Muscle of leg (tissue), 11 donors: ENCODE measurements around the gene PPFIBP1. TPM values are rescaled to one million over a fixed set of nuclear protein-coding genes. Genes with fewer than 3 reads are reported as not detected.
A peak's percentile ranks its signal among the peaks of the same experiment; 100 is the strongest.
"Not testable (repeated sequence)": the region's sequence is repeated elsewhere in the genome, so short reads cannot be mapped to it uniquely, and the experiment has no call there.

Experiments
- DNase-seq: peaks from one replicate; pipeline ENCODE4 v3.0.0; 2013
- H3K27ac ChIP-seq: one replicate; pipeline ENCODE4 v1.5.1; 2013; ENCODE audit warnings: mild to moderate bottlenecking, low read length, control low read depth
- H3K27me3 ChIP-seq: one replicate; pipeline ENCODE4 v1.6.1; 2013; ENCODE audit warnings: low read length; ENCODE audit not compliant: control insufficient read depth, insufficient read depth
- H3K36me3 ChIP-seq: one replicate; pipeline ENCODE4 v1.6.1; 2013; ENCODE audit warnings: low read length; ENCODE audit not compliant: control insufficient read depth, insufficient read depth
- H3K4me1 ChIP-seq: one replicate; pipeline ENCODE4 v1.6.1; 2013; ENCODE audit warnings: low read length; ENCODE audit not compliant: control insufficient read depth, insufficient read depth
- H3K4me3 ChIP-seq: one replicate; pipeline ENCODE4 v1.5.1; 2013; ENCODE audit warnings: low read length, control low read depth
- H3K9me3 ChIP-seq: replicated peaks from 2 replicates; pipeline ENCODE4 v1.6.1; 2013; ENCODE audit warnings: low read depth, low read length; ENCODE audit not compliant: control insufficient read depth
- WGBS: methylation state at CpG from one replicate; pipeline ENCODE4 v1.1.5; 2013; ENCODE audit warnings: missing lambda C conversion rate; ENCODE audit not compliant: insufficient coverage; 5-methylcytosine and 5-hydroxymethylcytosine counted together
- polyA plus RNA-seq, 8 donors: library from polyadenylated mRNA; unstranded; fragments of 120-200 nt; gene quantifications; one replicate each; pipeline versions ENCODE4 v1.2.1 to v1.2.3, GENCODE V29; 2013; ENCODE audit warnings: inconsistent platforms in 1 of 8, low replicate concordance in 1 of 8; ENCODE audit not compliant: insufficient read length in 8 of 8, insufficient read depth in 1 of 8
- total RNA-seq: library from RNA; stranded (reverse); fragments of 120-200 nt; gene quantifications from one replicate; pipeline ENCODE4 v1.2.4, GENCODE V29; 2013

PPFIBP1 gene
- total and polyA plus RNA-seq, 9 donors = 24.1 to 51.4 (median 37.3) TPM

- Histone ChIP-seq H3K9me3 (no peaks in the 10 kb centered on the region), H3K36me3 (no peaks in the 10 kb centered on the region), H3K4me1 (peaks cover 7% of the 10 kb centered on the region), H3K27ac (no peak overlapping the region), H3K4me3 (no peak overlapping the region), H3K27me3 (no peaks in the 10 kb centered on the region)
- WGBS = 100% methylated on average over 5 of the region's 7 CpGs
- no peak for DNase-seq
These were observed 94.8 kb downstream of the PPFIBP1 start for GRCh38 chr12:27618836-27619235.

- H3K36me3 ChIP-seq = no peaks in the 10 kb centered on the region
- DNase-seq = no peak
These were observed 95.3 kb downstream of the PPFIBP1 start for GRCh38 chr12:27619308-27619707.

GRCh38 chr12:27620121-27620520 lies 96.1 kb downstream of the PPFIBP1 start:
- Histone ChIP-seq H3K4me1 (peaks cover 5% of the 10 kb centered on the region), H3K27ac (no peak overlapping the region)
- WGBS = 100% methylated on average over 2 of the region's 2 CpGs

More at GRCh38 chr12:27619308-27619707, 95.3 kb downstream of the PPFIBP1 start:
- H3K4me3 ChIP-seq = no peak overlapping the region
- no peak overlapping the region for H3K27ac ChIP-seq
- peaks cover 5% of the 10 kb centered on the region for H3K4me1 ChIP-seq
- no peaks in the 10 kb centered on the region for H3K27me3 ChIP-seq
- H3K9me3 ChIP-seq = no peaks in the 10 kb centered on the region

GRCh38 chr12:27622436-27623195 lies 98.6 kb downstream of the PPFIBP1 start:
- Histone ChIP-seq H3K4me3 (no peak overlapping the region), H3K27me3 (no peaks in the 10 kb centered on the region), H3K27ac (no peak overlapping the region), H3K36me3 (no peaks in the 10 kb centered on the region), H3K4me1 (no peaks in the 10 kb centered on the region), H3K9me3 (no peaks in the 10 kb centered on the region)
- no peak for DNase-seq
- no CpG with 5 or more reads among the region's 9 CpGs for WGBS

More at GRCh38 chr12:27620121-27620520, 96.1 kb downstream of the PPFIBP1 start:
- DNase-seq = no peak
- Histone ChIP-seq H3K9me3 (no peaks in the 10 kb centered on the region), H3K27me3 (no peaks in the 10 kb centered on the region), H3K4me3 (no peak overlapping the region), H3K36me3 (no peaks in the 10 kb centered on the region)

GRCh38 chr12:27623645-27624044 lies 99.6 kb downstream of the PPFIBP1 start:
- no peaks in the 10 kb centered on the region for H3K27me3 ChIP-seq
- no peak for DNase-seq
- 100% methylated on average over 3 of the region's 5 CpGs for WGBS
- no peaks in the 10 kb centered on the region for H3K9me3 ChIP-seq
- no peak overlapping the region for H3K27ac ChIP-seq
- H3K4me1 ChIP-seq = no peaks in the 10 kb centered on the region
- no peaks in the 10 kb centered on the region for H3K36me3 ChIP-seq
- H3K4me3 ChIP-seq = no peak overlapping the region

- Histone ChIP-seq H3K4me3 (no peak overlapping the region), H3K27me3 (no peaks in the 10 kb centered on the region), H3K4me1 (no peaks in the 10 kb centered on the region), H3K36me3 (no peaks in the 10 kb centered on the region), H3K27ac (no peak overlapping the region), H3K9me3 (no peaks in the 10 kb centered on the region)
- DNase-seq = no peak
- WGBS = no CpG with 5 or more reads among the region's 4 CpGs
These were observed 100.6 kb downstream of the PPFIBP1 start for GRCh38 chr12:27624586-27624985.

- Histone ChIP-seq H3K9me3 (peaks cover 2% of the 10 kb centered on the region), H3K4me3 (no peak overlapping the region), H3K27me3 (no peaks in the 10 kb centered on the region), H3K36me3 (no peaks in the 10 kb centered on the region), H3K4me1 (no peaks in the 10 kb centered on the region), H3K27ac (no peak overlapping the region)
- DNase-seq = peak; percentile 42
- WGBS = 54% methylated on average over 2 of the region's 7 CpGs
These were observed 103.3 kb downstream of the PPFIBP1 start for GRCh38 chr12:27627123-27627852.

GRCh38 chr12:27627853-27628469 lies 104.0 kb downstream of the PPFIBP1 start:
- H3K4me1 ChIP-seq, H3K9me3 ChIP-seq, H3K4me3 ChIP-seq, H3K27me3 ChIP-seq, DNase-seq, H3K27ac ChIP-seq, H3K36me3 ChIP-seq: not testable (repeated sequence)
- no CpG with 5 or more reads among the region's 2 CpGs for WGBS

GRCh38 chr12:27630219-27630618 lies 106.2 kb downstream of the PPFIBP1 start:
- DNase-seq, H3K36me3 ChIP-seq, H3K27me3 ChIP-seq, H3K27ac ChIP-seq, H3K4me3 ChIP-seq, H3K9me3 ChIP-seq, H3K4me1 ChIP-seq: not testable (repeated sequence)
- WGBS = no CpG with 5 or more reads among the region's 2 CpGs

GRCh38 chr12:27631365-27631764 lies 107.4 kb downstream of the PPFIBP1 start:
- no peak for DNase-seq
- H3K36me3 ChIP-seq = peaks cover 2% of the 10 kb centered on the region
- H3K27me3 ChIP-seq = no peaks in the 10 kb centered on the region
- H3K4me1 ChIP-seq = no peaks in the 10 kb centered on the region
- H3K27ac ChIP-seq = no peak overlapping the region
- peaks cover 2% of the 10 kb centered on the region for H3K9me3 ChIP-seq
- WGBS = no CpG with 5 or more reads among the region's 5 CpGs
- H3K4me3 ChIP-seq = no peak overlapping the region
